GM12878 (cell line): ENCODE data around the gene SNX12.
"Not testable (repeated sequence)": the region's sequence is repeated elsewhere in the genome, so short reads cannot be mapped to it uniquely, and the experiment has no call there.

ENCODE experiments used
- BHLHE40 ChIP-seq, 2 experiments: fragments of 450-650 bp in 1 of 2; IDR thresholded peaks; 2 replicates each; pipeline ENCODE4 v1.6.1; 2011 to 2017; ENCODE audit warnings: low read depth in 2 of 2, borderline replicate concordance in 1 of 2, improper control_type of control experiment in 1 of 2, low read length in 1 of 2, mild to moderate bottlenecking in 1 of 2
- EP300 ChIP-seq, 2 experiments: fragments of 150-350 bp in 1 of 2; IDR thresholded peaks; 2 replicates each; pipeline ENCODE4 v1.6.1; 2011 to 2012; ENCODE audit warnings: low read depth in 2 of 2, low read length in 2 of 2, borderline replicate concordance in 1 of 2, improper control_type of control experiment in 1 of 2, inconsistent platforms in 1 of 2; ENCODE audit not compliant: control insufficient read depth in 1 of 2
- EZH2 ChIP-seq: IDR thresholded peaks from 2 replicates; pipeline ENCODE4 v1.6.1; 2012; ENCODE audit warnings: low read depth, mild to moderate bottlenecking, control low read depth, inconsistent platforms, low read length, borderline replicate concordance; ENCODE audit not compliant: control insufficient read depth
- HDAC2 ChIP-seq: fragments of 200-600 bp; sonication (generic); IDR thresholded peaks from 2 replicates; pipeline ENCODE4 v1.6.1; 2017
- IRF3 ChIP-seq: fragments of 450-650 bp; IDR thresholded peaks from 2 replicates; pipeline ENCODE4 v1.6.1; 2014; ENCODE audit warnings: mild to moderate bottlenecking
- PBX3 ChIP-seq: IDR thresholded peaks from 2 replicates; pipeline ENCODE4 v1.6.1; 2011; ENCODE audit warnings: mild to moderate bottlenecking, low read depth, low read length, moderate library complexity; ENCODE audit not compliant: insufficient replicate concordance
- POLR2A ChIP-seq: IDR thresholded peaks from 2 replicates; pipeline ENCODE4 v1.6.1; 2011; ENCODE audit warnings: low read depth, mild to moderate bottlenecking, low read length
- RB1 ChIP-seq: fragments of 450-650 bp; formaldehyde crosslinking; IDR thresholded peaks from 2 replicates; pipeline ENCODE4 v1.6.1; 2017; ENCODE audit warnings: mild to moderate bottlenecking, borderline replicate concordance
- SKIL ChIP-seq: fragments of 450-650 bp; IDR thresholded peaks from 2 replicates; pipeline ENCODE4 v1.6.1; 2017; ENCODE audit warnings: mild to moderate bottlenecking, low read depth, inconsistent platforms; ENCODE audit not compliant: poor library complexity, severe bottlenecking
- SMC3 ChIP-seq: IDR thresholded peaks from 2 replicates; pipeline ENCODE4 v1.6.1; 2011; ENCODE audit warnings: low read length, improper control_type of control experiment, borderline replicate concordance
- ZNF274 ChIP-seq: IDR thresholded peaks from one replicate; pipeline ENCODE4 v1.8.0; 2011; ENCODE audit not compliant: insufficient read length, insufficient read depth
- TF ChIP-seq, protein P1 (sequence below), 3 experiments: IDR thresholded peaks in 2 of 3; conservative IDR thresholded peaks in 1 of 3; 2 replicates each; pipeline ENCODE4 v1.5.1; 2011; ENCODE audit warnings: low read depth in 3 of 3, low read length in 3 of 3, mild to moderate bottlenecking in 3 of 3, control low read depth in 2 of 3, moderate library complexity in 2 of 3, inconsistent platforms in 1 of 3, mixed read lengths in 1 of 3; ENCODE audit not compliant: control insufficient read depth in 2 of 3, insufficient read depth in 1 of 3; ENCODE audit errors: extremely low read depth in 1 of 3

- not testable (repeated sequence) for TF ChIP-seq EP300 (IDR thresholded peaks at IDR 0.05; ENCODE audit: borderline replicate concordance in 1 of 2, control insufficient read depth in 1 of 2, low read depth in 2 of 2, low read length in 2 of 2); RB1; SKIL; BHLHE40 (IDR thresholded peaks at IDR 0.05; ENCODE audit: borderline replicate concordance in 1 of 2, low read depth in 2 of 2, low read length in 1 of 2); HDAC2; POLR2A; SMC3; ZNF274; IRF3; EZH2; PBX3
- TF ChIP-seq, protein P1, sequence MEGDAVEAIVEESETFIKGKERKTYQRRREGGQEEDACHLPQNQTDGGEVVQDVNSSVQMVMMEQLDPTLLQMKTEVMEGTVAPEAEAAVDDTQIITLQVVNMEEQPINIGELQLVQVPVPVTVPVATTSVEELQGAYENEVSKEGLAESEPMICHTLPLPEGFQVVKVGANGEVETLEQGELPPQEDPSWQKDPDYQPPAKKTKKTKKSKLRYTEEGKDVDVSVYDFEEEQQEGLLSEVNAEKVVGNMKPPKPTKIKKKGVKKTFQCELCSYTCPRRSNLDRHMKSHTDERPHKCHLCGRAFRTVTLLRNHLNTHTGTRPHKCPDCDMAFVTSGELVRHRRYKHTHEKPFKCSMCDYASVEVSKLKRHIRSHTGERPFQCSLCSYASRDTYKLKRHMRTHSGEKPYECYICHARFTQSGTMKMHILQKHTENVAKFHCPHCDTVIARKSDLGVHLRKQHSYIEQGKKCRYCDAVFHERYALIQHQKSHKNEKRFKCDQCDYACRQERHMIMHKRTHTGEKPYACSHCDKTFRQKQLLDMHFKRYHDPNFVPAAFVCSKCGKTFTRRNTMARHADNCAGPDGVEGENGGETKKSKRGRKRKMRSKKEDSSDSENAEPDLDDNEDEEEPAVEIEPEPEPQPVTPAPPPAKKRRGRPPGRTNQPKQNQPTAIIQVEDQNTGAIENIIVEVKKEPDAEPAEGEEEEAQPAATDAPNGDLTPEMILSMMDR (IDR thresholded peaks at IDR 0.05 in 2 of 3, conservative IDR thresholded peaks at IDR 0.05 in 1 of 3; ENCODE audit: control insufficient read depth in 2 of 3, extremely low read depth in 1 of 3, insufficient read depth in 1 of 3, low read depth in 3 of 3, low read length in 3 of 3): not testable (repeated sequence)
Measured at GRCh38 chrX:71047891-71048290, 20.2 kb downstream of the SNX12 start.
